CD4-positive, alpha-beta T cell treated with Interleukin-17A for 1 hour (primary cell): Measurements from ENCODE around the gene ARHGAP15.

Experiments
- DNase-seq: peaks from one replicate; pipeline ENCODE4 v3.0.0-alpha.2; 2020

ARHGAP15 gene

DNA sequence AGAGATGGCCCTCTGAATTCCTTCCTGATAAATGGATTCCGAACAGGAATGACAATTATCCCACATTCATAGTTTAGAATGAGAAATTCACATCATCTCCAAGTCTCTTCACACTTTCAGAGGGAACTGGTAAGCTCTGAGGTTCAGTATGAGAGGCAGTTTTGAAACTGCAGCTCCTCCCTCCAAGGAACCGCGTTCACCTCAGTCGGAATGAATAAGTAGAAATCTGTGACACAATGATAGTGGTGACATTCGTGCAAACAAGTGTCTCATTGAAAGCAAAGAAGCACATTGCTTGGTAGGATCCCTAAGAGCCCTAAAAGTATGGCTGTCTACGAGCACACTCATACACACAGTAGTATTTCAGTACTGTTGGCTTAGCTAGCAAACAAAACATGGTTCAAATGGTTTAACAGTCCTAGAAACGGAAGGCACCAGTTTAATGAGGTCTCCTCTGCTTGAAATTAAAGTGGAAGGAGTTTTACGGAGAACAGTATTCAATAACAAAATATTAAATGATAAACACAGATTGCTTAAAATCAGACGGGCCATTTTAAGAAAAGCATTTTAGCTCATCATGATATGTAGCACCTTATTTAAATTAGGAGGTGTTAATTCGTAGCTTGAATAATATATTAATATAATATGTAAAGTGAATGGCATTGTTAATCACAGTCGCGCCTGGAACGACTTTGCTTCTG is 225.0 kb downstream of the ARHGAP15 start:
- DNase-seq = no peak

DNA sequence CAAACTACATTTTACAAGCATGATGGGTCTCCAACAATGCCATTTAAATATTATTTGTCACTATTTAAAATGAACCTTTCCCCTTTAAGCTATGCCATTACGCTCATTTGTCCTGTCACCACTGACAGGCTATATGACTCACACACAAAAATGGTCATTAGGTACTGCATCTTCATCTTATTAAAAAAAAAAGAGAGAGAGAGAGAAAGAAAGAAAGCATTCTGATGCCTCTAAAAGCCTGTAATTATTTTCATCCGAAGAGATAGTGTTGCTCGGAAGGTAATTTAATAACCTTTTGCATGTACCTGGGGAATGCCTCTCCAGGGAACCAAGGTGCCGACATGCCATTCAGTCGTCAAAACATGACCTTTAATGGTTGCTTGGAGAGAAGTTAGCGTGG is 226.7 kb downstream of the ARHGAP15 start:
- DNase-seq = no peak

DNA sequence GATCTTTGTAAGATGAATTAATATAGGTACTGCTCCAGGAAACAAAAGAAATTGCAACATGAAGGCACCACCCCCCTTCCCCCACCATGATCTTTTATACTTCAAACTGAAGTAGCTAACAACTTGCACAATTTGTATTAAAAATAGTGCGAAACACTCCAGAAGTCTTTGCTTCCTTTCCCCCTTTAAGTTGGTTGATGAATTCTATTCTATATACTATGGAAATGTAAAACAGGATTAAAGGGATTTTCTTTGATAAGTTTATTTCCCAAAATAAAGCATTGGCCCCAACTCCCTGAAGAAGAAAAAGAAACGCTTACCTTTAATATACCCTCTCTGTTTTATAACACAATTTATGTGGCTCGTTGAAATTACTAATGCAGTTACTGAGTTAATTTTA is 227.1 kb downstream of the ARHGAP15 start:
- DNase-seq = no peak

DNA sequence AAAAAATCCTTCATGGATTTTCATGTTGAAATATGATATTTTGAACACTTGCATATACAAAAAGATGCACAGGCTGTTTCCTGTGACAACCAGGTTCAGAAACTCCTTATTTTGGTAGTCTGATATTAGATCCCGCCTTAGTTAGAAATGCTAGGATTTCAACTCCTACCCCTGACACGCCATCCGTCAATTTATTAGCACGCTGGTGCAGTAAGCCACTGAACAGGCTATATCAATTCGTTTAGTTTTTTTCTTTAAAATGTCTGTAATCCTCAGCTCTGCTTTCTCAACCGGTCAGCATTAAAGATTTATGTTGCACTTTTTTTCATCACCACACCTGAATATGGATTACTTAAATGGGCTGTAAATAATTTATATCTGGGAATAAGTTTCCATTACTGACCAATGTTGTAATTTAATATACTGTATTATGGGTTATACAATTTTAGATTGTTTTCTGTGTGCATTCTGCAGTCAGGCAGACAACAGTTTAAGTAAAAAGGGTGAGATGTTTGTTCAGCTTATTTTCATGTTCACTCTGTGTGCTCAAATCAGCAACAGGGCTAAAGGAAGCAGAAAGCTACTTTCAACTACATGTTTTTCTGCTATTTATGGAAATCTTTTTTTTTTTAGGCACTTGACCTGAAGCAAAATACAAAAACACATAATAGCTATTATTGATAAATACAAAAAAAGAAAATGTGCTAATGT is 227.7 kb downstream of the ARHGAP15 start:
- DNase-seq = no peak

DNA sequence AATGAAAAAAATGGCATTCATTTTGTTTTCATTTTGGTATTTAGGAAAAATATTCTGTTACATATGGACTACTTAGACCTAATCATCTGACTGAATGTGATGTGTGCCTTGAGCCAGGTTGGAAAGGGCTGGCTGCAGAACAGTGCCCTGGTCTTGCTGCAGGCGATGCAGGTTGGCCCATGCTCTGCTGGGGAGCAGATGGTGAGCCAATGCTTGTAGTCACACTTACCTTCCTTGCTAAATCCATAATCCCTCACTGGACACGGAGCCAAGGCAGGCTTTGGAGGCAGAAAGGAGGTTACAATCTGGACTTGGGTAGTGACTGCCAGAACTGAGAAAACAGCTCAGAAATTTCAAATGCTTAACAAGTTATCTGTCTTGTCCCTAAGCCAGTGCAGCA is 228.7 kb downstream of the ARHGAP15 start:
- no peak for DNase-seq

DNA sequence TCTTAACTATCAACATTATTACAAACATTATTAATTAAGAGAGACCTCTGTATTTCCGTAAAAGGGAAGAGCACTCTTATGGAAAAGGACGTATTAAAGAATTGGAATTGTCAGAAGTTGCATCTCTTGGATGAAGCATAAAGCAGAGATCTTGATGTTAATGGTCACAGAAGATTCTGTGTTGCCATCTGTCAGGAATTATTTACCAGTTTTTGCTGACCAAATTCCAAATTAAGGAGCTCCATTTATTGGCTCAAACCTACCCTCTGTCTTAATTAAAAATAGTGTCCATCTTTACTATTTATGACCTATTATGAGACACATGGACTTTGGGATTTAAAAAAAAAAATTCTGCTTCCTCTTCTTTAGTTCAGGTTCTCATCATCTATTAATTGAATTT is 232.1 kb downstream of the ARHGAP15 start:
- no peak for DNase-seq

DNA sequence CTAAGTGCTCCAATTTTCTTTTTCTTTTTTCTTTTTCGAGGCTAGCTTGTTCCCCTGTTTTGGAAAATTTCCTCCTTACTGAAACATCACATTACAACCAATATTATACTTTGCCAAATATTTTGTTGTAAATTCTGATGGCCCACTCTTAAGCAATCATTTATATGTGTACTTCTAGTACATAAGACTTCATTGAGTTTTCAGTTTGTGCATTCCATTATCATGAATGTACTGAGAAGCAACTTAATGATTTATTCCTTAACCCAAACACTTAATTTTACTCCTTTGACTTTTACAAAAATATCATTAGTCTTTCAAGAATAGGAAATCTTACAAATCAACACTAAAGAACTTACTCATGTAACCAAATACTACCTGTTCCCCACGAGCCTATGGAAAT is 242.4 kb downstream of the ARHGAP15 start:
- no peak for DNase-seq

DNA sequence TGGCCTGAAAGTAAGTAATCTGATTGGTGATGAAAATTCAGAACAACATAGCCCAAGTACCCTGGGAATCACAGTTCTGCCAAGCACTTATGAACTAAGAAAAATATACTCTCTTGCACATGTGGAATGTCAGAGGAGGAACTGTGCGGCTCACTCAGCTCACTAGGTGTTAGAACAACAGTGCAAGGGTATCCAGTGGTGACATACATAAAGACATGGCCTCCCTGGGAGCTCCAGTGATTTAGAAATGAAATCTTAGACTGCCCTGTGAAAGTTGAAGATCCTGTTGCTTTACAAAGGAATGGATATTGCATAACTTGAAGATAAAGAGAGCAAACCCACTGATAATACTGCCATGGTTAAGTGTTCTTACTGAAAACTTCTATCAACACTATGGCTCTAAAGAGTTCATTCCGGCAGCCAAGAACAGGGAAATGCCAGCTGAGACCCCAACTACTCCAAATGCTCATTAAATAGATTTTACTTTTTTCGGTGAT is 246.2 kb downstream of the ARHGAP15 start:
- DNase-seq = no peak

DNA sequence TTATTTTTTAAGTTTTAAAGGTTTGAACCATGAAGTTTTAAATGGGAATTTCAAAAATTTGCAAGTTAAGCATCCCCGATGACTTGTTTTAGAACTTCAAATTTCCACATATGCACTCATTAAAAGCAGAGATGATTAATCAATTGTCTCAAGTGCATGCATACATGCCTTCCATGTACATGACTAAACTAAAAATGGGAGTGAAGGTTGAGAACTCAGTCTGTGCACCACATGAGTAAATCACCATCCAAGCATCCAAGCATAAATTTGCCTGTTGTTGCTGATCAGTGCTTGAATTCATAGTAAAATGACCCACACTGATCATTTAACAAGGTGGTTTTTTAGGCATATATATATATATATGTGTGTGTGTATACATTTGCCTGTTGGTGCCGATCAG is 249.8 kb downstream of the ARHGAP15 start:
- no peak for DNase-seq

DNA sequence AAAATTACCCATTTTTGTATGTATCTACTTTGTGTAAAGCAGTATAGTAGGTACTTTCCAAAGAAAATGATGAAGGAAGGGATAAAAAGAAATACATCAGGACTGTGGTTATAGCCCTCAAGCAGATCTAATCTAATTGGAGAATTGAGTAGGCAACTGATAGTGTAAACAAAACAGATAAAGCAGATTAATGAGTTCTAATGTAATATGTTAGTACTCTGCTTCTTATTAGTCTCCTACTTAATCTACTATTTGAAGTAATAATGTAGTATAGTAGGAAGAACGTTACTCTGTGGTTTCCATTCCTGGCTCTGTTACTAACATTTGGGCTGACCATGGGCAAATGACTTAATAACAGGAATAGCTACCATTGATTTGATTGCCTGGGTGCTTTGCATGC is 250.7 kb downstream of the ARHGAP15 start:
- DNase-seq = no peak

DNA sequence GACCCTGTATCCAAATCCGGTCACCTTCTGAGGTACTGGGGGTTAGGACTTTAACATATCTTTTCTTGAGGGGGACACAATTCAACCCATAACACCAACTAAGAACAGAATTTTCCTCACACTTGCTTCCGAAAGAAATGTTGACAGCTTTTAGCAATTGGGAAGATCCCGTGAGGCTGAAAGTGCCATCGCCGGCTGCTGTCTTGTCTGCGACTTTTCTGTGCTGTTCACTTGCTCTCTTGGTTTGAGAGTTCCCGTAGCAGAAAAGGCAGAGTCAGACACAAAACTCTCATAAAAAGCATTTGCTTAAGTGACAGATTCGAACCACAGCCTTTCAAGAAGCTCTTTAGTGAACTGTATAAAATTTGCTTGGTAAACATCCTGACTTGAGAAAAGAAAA is 253.4 kb downstream of the ARHGAP15 start:
- no peak for DNase-seq

DNA sequence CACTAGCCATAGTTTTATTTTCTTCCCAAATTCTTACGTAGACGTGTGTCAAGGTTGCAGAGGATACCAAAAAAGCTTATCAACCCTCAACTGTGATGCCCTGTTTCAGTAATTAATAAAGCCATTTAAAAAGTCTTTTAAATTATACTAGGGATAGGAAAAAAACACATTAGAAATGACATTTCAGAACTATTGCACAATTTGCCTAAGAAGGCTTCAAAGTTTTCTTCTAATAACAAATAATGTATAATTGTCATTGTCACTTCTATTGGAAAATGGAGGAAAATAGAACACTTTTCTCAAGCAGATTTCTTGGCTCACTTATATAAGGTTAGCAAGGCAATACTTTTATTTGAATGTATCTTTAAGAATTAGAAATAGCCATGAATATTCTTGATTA is 253.8 kb downstream of the ARHGAP15 start:
- no peak for DNase-seq

DNA sequence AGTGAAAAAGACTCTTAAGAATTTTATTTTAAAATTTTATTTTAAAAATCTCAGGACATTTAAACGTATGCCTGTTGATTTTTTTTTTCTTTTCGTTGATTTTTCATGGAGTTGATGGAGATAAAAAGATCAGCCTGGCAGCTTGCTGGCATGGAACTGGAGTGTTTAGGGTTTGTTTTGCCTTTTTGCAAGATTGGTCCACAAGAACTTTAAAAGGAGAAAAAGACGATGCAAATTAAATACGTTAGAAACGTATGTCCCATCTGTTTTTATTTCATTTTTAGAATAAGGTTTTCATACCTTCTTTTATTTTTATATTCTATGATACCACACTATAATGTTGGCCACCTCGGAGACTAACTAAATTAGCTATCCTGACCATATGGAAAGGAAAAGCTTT is 254.9 kb downstream of the ARHGAP15 start:
- no peak for DNase-seq

DNA sequence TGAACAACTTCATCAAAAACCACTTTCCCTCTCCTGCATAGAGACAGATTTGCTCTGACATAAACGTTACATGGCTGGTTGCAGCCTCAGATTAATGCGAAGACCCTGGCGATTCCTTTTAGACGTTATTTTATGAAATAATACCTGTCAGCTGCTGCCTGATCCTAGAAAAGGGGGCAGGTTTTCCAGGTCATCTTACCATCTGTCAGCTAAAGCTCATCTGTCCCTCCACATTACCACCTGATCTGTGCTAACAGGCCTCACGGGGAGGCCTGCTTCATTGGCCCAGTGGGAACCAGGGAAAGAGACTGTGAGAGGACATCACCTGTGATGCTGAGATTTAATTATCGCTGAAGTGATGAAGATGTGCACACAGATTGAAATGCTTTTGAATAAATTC is 261.0 kb downstream of the ARHGAP15 start:
- no peak for DNase-seq

DNA sequence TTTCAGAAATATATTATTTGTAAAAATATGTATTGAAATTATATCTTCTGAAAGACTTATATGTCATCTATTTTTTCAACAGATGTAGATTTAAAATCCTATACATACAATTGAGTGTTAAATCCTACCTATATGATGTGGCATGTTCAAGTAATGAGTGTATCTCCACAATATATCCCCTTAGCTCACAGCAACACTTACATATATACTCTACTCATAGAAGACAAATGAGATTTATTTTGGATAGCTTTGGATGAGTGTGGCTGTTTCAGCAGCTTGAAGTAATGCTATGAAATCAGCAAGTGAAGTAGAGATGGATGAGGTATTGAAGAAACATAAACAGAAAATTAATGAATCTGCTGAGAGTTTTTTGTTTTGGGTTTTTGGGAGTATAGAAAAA is 263.1 kb downstream of the ARHGAP15 start:
- no peak for DNase-seq

DNA sequence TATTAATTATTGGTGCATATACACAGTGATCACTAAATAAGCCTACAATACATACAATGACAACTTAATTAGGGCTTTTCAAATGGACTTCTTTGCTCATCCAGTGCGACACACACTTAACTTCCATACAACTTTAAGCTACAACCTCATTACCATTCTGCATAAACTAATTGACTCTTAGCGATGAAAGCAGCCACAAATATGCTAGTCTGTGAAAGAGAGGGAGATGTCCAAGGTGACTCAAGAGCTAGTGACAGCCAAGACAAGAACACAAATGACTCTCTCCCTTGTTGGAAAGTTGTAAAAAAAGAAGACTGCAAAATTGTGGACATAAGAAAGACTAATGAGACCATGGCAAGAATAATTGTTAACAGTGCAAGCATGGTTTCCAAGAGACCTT is 264.8 kb downstream of the ARHGAP15 start:
- DNase-seq = no peak

DNA sequence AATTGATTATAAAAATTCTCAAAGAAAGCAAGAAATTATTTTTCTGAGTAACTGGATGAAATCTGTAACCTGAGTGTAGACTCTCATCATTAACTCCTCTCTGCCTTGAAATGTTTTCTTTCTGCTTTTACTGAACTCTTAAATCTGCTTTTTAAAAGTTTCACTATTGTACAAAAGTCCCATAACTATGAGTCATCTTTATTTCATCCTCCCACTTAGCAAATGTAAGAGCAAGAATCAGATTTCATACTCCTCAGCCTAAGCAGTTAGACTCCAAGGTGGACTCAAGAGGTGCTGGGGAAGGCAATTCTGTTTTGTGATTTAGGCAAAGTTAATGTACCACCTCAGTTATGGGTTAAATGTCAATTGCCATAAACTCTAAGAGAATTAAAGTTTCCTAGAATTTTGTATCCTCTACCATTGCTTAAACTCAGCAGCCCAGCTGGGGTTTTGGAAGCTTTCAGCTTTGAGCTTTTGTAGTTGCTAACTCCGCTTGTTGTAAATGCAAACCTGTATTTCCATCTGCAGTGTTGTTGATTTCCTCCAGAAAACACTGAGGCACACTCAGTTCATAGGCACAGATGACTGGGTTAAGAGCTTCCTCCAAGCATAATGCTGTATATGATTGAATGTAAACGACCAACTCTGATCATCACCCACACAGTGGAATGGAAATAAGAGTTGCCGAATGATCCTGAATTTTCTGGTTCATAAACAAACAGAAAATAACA is 268.8 kb downstream of the ARHGAP15 start:
- no peak for DNase-seq

DNA sequence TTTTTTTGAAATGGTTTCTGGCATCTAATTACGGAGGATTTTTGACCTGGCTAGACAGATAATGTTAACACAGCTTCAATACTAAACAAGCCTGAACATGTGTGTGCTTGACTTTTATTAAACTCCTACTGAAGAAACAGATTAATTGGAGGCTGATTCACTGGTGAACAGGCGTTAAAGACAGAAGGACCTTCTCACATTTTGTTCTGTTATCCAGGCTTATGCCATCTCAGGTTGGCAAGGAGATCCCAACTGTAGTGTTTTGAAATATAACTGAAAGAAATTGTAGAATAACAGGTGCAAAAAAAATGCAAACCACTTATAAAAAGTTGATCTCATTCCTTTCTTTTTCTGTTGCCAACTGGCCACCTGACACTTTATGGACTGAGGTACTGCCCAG is 269.6 kb downstream of the ARHGAP15 start:
- no peak for DNase-seq

DNA sequence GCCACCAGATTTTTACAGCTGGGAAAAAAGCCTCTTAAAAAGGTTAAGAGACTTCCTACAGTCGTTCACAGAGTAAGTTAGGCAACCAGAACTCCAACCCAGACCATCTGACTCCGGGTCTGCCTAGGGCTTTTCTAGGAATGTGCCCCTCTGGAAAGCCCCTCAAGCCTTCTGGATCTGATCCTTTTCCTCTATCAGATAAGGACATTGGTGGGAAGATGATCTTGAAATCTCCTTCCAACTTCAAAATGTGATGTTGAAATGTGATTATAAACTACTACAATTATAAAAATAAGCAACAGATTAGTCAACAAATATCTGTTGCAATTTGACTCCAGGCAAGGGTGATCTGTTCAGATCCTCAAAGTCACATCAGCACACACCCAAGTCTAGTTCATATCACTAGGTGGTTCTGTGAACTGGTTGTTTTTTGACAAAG is 270.4 kb downstream of the ARHGAP15 start:
- no peak for DNase-seq

DNA sequence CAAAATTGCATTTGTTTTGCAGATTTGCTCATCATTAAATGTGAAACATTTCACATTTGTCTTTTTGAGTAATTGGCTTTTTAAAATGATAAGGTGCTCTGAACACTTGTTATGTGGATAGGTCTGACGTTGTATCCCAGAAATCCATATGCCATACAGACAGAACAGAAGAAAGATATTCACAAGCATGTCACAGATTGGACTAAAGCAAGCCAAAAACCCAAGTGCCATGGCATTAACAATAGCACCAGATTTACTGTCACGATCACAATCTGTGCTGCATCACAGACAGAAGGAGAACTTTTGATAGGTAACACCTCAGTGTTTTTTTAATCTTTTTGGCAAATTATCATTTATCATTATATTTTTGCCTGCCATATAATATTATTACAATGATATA is 272.6 kb downstream of the ARHGAP15 start:
- DNase-seq = no peak

DNA sequence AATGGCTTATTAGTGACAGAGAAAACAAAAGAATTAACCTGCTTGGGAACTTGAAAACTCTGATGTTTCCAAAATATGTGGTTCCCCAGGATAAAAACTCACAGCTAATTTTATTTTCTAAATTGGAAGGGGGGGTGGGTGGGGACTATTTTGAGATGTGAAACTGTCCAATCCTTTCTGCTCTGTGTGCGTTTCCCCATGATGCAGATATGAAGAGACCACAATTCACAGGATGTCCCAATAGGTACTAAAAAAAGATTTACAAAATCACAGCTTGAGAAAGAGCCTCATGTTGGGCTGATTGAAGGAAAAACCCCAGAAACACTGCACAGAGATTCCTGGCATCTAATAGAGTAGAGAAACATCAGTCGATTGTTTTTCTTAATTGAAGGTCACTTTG is 273.2 kb downstream of the ARHGAP15 start:
- no peak for DNase-seq

DNA sequence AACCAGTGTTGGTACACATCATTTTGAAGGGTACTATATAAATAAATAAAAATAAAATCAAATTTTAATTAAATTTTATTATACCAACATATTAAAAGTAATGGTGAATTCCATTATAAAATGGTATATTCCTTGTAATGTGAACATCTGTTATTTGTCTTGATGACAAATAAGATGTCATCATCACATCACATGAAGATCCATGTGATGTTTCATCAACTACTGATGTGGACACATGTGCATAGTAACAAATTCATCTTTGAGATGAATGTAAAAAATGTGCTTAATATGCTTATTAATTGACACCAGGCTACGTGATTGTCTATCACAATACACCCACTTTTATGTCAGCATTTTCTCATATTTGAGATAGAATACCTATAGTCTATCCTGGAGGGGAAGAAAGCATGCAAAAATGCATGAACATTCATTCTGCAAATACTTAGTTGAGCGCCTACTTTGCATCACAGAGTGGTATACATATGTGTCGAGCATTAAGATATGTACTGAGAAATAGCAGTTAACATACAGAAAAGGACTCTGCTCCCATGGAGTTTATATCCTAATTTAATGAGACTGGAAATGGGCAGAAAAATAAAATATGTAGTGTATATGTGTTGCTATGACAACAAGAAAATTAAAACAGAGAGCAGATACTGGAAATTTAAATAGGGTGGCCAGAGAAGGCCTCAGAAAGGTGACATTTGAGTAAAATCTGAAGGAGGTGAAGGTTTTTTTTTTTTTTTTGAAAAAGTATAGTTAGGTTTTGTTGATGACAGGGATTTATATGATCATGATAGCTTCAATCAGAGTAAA is 281.1 kb downstream of the ARHGAP15 start:
- no peak for DNase-seq

DNA sequence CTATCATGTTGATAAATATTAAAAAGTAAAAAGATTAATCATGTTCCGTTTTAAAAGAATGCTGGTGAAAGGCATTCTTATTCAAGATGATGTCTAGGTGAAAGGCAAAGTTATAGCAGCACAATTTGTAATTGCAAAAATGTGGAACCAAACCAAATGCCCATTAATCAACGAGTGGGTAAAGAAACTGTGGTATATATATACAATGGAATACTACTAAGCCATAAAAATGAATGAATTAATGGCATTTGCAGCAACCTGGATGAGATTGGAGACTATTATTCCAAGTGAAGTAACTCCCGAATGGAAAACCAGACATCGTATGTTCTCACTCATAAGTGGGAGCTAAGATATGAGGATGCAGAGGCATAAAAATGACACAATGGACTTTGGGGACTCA is 286.4 kb downstream of the ARHGAP15 start:
- DNase-seq = no peak
